ENCODE measurements around the gene ARHGAP24. TPM values are rescaled to one million over a fixed set of nuclear protein-coding genes. Genes with fewer than 3 reads are reported as not detected.

The ARHGAP24 gene
- total RNA-seq, 2 donors from 2014 or later, result 66.8 to 85.6 TPM

DNA sequence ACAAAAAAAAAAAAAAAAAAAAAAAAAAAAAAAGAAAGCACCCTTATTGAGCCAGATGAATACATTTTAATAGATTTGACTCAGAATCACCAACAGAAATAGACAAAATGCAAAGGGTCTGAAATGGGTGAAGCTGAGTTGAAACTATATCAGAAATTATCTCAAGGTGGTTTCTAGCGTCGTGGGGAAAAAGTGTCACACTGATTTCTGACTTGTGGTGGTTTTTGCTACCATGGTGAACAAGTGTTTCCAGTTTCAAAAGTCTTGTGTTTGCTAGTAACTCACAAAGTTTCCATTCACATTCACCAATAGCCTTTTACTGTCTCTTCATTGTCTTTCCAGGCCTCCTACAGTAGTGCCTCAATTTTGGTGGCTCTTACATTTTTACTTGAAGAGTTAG is 135.5 kb downstream of the ARHGAP24 start:
- Histone ChIP-seq H3K4me1 (ENCODE audit: control insufficient read depth, insufficient read depth, low read length) (no peaks in the 10 kb centered on the region), H3K9ac (ENCODE audit: extremely low read depth, low read length, poor library complexity, severe bottlenecking) (no peak overlapping the region), H3K36me3 (ENCODE audit: control insufficient read depth, insufficient read depth, low read length) (no peaks in the 10 kb centered on the region), H3K4me3 (ENCODE audit: low read length) (no peak overlapping the region), H3K27me3 (ENCODE audit: control insufficient read depth, insufficient read depth, low read length, poor library complexity, severe bottlenecking) (no peaks in the 10 kb centered on the region), H3K9me3 (ENCODE audit: control insufficient read depth, low read length) (no peaks in the 10 kb centered on the region), H3K27ac (ENCODE audit: low read depth, low read length) (no peak overlapping the region)
- WGBS, 2 experiments (ENCODE audit: insufficient coverage in 1 of 2, insufficient read length in 1 of 2), result 97 to 100% methylated on average over 2 of the region's 2 CpGs
- DNase-seq, result no peak
- Mint-ChIP-seq H3K27me3 (ENCODE audit: insufficient read depth) (no peaks in the 10 kb centered on the region), H3K27ac (no peak overlapping the region), H3K4me3 (no peak overlapping the region), H3K36me3 (ENCODE audit: low read depth) (no peaks in the 10 kb centered on the region), H3K4me1 (no peaks in the 10 kb centered on the region), H3K9me3 (no peaks in the 10 kb centered on the region)
- TF ChIP-seq, protein P1, sequence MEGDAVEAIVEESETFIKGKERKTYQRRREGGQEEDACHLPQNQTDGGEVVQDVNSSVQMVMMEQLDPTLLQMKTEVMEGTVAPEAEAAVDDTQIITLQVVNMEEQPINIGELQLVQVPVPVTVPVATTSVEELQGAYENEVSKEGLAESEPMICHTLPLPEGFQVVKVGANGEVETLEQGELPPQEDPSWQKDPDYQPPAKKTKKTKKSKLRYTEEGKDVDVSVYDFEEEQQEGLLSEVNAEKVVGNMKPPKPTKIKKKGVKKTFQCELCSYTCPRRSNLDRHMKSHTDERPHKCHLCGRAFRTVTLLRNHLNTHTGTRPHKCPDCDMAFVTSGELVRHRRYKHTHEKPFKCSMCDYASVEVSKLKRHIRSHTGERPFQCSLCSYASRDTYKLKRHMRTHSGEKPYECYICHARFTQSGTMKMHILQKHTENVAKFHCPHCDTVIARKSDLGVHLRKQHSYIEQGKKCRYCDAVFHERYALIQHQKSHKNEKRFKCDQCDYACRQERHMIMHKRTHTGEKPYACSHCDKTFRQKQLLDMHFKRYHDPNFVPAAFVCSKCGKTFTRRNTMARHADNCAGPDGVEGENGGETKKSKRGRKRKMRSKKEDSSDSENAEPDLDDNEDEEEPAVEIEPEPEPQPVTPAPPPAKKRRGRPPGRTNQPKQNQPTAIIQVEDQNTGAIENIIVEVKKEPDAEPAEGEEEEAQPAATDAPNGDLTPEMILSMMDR (conservative IDR thresholded peaks at IDR 0.05), result no peak

DNA sequence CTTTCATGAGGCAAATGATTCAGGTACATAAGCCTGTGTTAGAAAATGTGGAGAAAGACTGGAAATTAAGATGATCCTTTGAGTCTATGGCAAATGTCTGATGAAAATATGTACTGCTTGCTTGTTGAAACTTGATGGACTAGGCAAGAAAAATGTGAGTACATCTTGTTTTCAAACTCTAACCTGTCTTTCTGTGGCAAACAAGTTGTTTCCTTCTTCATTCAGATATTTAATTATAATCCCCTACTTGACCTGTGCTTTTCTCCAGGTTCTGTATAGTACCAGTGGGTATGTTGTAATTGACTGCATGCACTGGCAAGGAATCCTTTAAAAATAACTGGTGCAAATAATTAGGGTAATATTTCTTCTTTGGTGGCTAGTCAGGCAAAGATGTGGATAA is 136.7 kb downstream of the ARHGAP24 start:
- no peak overlapping the region for H3K27ac Mint-ChIP-seq
- Histone ChIP-seq H3K9ac (ENCODE audit: extremely low read depth, low read length, poor library complexity, severe bottlenecking) (no peak overlapping the region), H3K27ac (ENCODE audit: low read depth, low read length) (no peak overlapping the region), H3K36me3 (ENCODE audit: control insufficient read depth, insufficient read depth, low read length) (no peaks in the 10 kb centered on the region), H3K4me3 (ENCODE audit: low read length) (no peak overlapping the region), H3K27me3 (ENCODE audit: control insufficient read depth, insufficient read depth, low read length, poor library complexity, severe bottlenecking) (no peaks in the 10 kb centered on the region), H3K9me3 (ENCODE audit: control insufficient read depth, low read length) (no peaks in the 10 kb centered on the region), H3K4me1 (ENCODE audit: control insufficient read depth, insufficient read depth, low read length) (no peaks in the 10 kb centered on the region)
- H3K36me3 Mint-ChIP-seq (ENCODE audit: low read depth), result no peaks in the 10 kb centered on the region
- H3K27me3 Mint-ChIP-seq (ENCODE audit: insufficient read depth), result no peaks in the 10 kb centered on the region
- no peak for DNase-seq
- no peaks in the 10 kb centered on the region for H3K9me3 Mint-ChIP-seq
- TF ChIP-seq, protein P1 (conservative IDR thresholded peaks at IDR 0.05), result no peak
- H3K4me3 Mint-ChIP-seq, result no peak overlapping the region
- H3K4me1 Mint-ChIP-seq, result no peaks in the 10 kb centered on the region

- no peak for DNase-seq
- H3K4me3 ChIP-seq (ENCODE audit: low read length), result no peak overlapping the region
- H3K9me3 ChIP-seq (ENCODE audit: control insufficient read depth, low read length), result no peaks in the 10 kb centered on the region
- no peaks in the 10 kb centered on the region for H3K4me1 ChIP-seq (ENCODE audit: control insufficient read depth, insufficient read depth, low read length)
- no peak overlapping the region for H3K27ac ChIP-seq (ENCODE audit: low read depth, low read length)
- H3K27me3 Mint-ChIP-seq (ENCODE audit: insufficient read depth), result peaks cover 2% of the 10 kb centered on the region
- H3K36me3 Mint-ChIP-seq (ENCODE audit: low read depth), result no peaks in the 10 kb centered on the region
- TF ChIP-seq, protein P1 (conservative IDR thresholded peaks at IDR 0.05), result no peak
- no peak overlapping the region for H3K4me3 Mint-ChIP-seq
- no peak overlapping the region for H3K9ac ChIP-seq (ENCODE audit: extremely low read depth, low read length, poor library complexity, severe bottlenecking)
- H3K27me3 ChIP-seq (ENCODE audit: control insufficient read depth, insufficient read depth, low read length, poor library complexity, severe bottlenecking), result no peaks in the 10 kb centered on the region
- no peaks in the 10 kb centered on the region for H3K36me3 ChIP-seq (ENCODE audit: control insufficient read depth, insufficient read depth, low read length)
- H3K27ac Mint-ChIP-seq, result no peak overlapping the region
- 100% methylated on average over 1 of the region's 1 CpG; no CpG with 5 or more reads in 1 of the 2 experiments for WGBS, 2 experiments (ENCODE audit: insufficient coverage in 1 of 2, insufficient read length in 1 of 2)
- no peaks in the 10 kb centered on the region for H3K4me1 Mint-ChIP-seq
- no peaks in the 10 kb centered on the region for H3K9me3 Mint-ChIP-seq
Measured at GRCh38 chr4:85613901-85614300, 139.0 kb downstream of the ARHGAP24 start.

Data from endodermal cell (in vitro differentiated cells).